Stimulated activated CD8-positive, alpha-beta memory T cell treated with anti-CD3 and anti-CD28 coated beads, Interleukin-12 subunit alpha, Interleukin-12 subunit beta, amount 100 ng/mL, for 1 hour (primary cell): ENCODE data around the gene LCN12.

Experiments
- DNase-seq: peaks from one replicate; pipeline ENCODE4 v3.0.0-alpha.2; 2020; ENCODE audit warnings: low read depth

LCN12 gene

GRCh38 chr9:136927343-136928271, 24.5 kb upstream of the LCN12 start:
- DNase-seq: no peak

GRCh38 chr9:136928591-136928990, 23.5 kb upstream of the LCN12 start:
- DNase-seq: no peak

GRCh38 chr9:136930014-136930413, 22.1 kb upstream of the LCN12 start:
- no peak for DNase-seq

- no peak for DNase-seq
These were observed 20.4 kb upstream of the LCN12 start for GRCh38 chr9:136931611-136932130.

- no peak for DNase-seq
These were observed 17.8 kb upstream of the LCN12 start for GRCh38 chr9:136934277-136934676.

GRCh38 chr9:136935651-136936050, 16.4 kb upstream of the LCN12 start:
- DNase-seq: no peak

GRCh38 chr9:136936645-136937170, 15.4 kb upstream of the LCN12 start:
- DNase-seq: no peak

- no peak for DNase-seq
These were observed 14.7 kb upstream of the LCN12 start for GRCh38 chr9:136937186-136938001.

- no peak for DNase-seq
These were observed 12.6 kb upstream of the LCN12 start for GRCh38 chr9:136939431-136939995.

- DNase-seq: no peak
These were observed 12.0 kb upstream of the LCN12 start for GRCh38 chr9:136939996-136940525.

- no peak for DNase-seq
These were observed 11.4 kb upstream of the LCN12 start for GRCh38 chr9:136940526-136941230.

GRCh38 chr9:136941231-136942111, 10.6 kb upstream of the LCN12 start:
- no peak for DNase-seq

- no peak for DNase-seq
These were observed 9.8 kb upstream of the LCN12 start for GRCh38 chr9:136942112-136942880.

GRCh38 chr9:136942881-136943230, 9.2 kb upstream of the LCN12 start:
- DNase-seq: no peak

- DNase-seq: no peak
These were observed 8.5 kb upstream of the LCN12 start for GRCh38 chr9:136943291-136944211.

GRCh38 chr9:136944212-136944518, 7.9 kb upstream of the LCN12 start:
- DNase-seq: no peak

GRCh38 chr9:136944519-136945332, 7.3 kb upstream of the LCN12 start, which contains the start of the genes C8G and FBXW5:
Gene C8G (plus strand): TSS chr9:136945243. CDS start chr9:136945321, 78 bp downstream.
Gene FBXW5 (minus strand): TSS chr9:136944738. CDS start chr9:136944083, 655 bp downstream.
- peak; percentile 90 for DNase-seq
